GM12878 (cell line): ENCODE results near the gene MTR.

ENCODE experiments used
- CHD2 ChIP-seq: IDR thresholded peaks from 2 replicates; pipeline ENCODE4 v1.6.1; 2011; ENCODE audit warnings: low read depth, low read length, improper control_type of control experiment, borderline replicate concordance
- IRF5 ChIP-seq: fragments of 450-650 bp; IDR thresholded peaks from 2 replicates; pipeline ENCODE4 v1.6.1; 2017; ENCODE audit warnings: borderline replicate concordance
- NBN ChIP-seq: fragments of 450-650 bp; IDR thresholded peaks from 2 replicates; pipeline ENCODE4 v1.6.1; 2016
- NFIC ChIP-seq: IDR thresholded peaks from 2 replicates; pipeline ENCODE4 v1.6.1; 2012; ENCODE audit warnings: low read depth, mild to moderate bottlenecking, inconsistent platforms, low read length, moderate library complexity
- NRF1 ChIP-seq: conservative IDR thresholded peaks from 2 replicates; pipeline ENCODE4 v1.6.1; 2011; ENCODE audit warnings: mild to moderate bottlenecking, low read depth, low read length, improper control_type of control experiment
- SIN3A ChIP-seq: IDR thresholded peaks from 2 replicates; pipeline ENCODE4 v1.6.1; 2012; ENCODE audit warnings: low read depth, low read length, improper control_type of control experiment
- WRNIP1 ChIP-seq: IDR thresholded peaks from 2 replicates; pipeline ENCODE4 v1.6.1; 2011; ENCODE audit warnings: low read depth, low read length, improper control_type of control experiment, borderline replicate concordance
- TF ChIP-seq, protein P1 (sequence below), 3 experiments: IDR thresholded peaks in 2 of 3; conservative IDR thresholded peaks in 1 of 3; 2 replicates each; pipeline ENCODE4 v1.5.1; 2011; ENCODE audit warnings: low read depth in 3 of 3, low read length in 3 of 3, mild to moderate bottlenecking in 3 of 3, control low read depth in 2 of 3, moderate library complexity in 2 of 3, inconsistent platforms in 1 of 3, mixed read lengths in 1 of 3; ENCODE audit not compliant: control insufficient read depth in 2 of 3, insufficient read depth in 1 of 3; ENCODE audit errors: extremely low read depth in 1 of 3
- TF ChIP-seq, protein P2 (sequence below): IDR thresholded peaks from 2 replicates; pipeline ENCODE4 v1.6.1; 2012; ENCODE audit warnings: low read depth, low read length, improper control_type of control experiment

GRCh38 chr1:236890152-236891056, 95.3 kb downstream of the MTR start:
- TF ChIP-seq NBN (no peak), NFIC (no peak), NRF1 (no peak), CHD2 (no peak), IRF5 (no peak), WRNIP1 (no peak), SIN3A (no peak)
- TF ChIP-seq, protein P1, sequence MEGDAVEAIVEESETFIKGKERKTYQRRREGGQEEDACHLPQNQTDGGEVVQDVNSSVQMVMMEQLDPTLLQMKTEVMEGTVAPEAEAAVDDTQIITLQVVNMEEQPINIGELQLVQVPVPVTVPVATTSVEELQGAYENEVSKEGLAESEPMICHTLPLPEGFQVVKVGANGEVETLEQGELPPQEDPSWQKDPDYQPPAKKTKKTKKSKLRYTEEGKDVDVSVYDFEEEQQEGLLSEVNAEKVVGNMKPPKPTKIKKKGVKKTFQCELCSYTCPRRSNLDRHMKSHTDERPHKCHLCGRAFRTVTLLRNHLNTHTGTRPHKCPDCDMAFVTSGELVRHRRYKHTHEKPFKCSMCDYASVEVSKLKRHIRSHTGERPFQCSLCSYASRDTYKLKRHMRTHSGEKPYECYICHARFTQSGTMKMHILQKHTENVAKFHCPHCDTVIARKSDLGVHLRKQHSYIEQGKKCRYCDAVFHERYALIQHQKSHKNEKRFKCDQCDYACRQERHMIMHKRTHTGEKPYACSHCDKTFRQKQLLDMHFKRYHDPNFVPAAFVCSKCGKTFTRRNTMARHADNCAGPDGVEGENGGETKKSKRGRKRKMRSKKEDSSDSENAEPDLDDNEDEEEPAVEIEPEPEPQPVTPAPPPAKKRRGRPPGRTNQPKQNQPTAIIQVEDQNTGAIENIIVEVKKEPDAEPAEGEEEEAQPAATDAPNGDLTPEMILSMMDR (IDR thresholded peaks at IDR 0.05 in 2 of 3, conservative IDR thresholded peaks at IDR 0.05 in 1 of 3; ENCODE audit: control insufficient read depth in 2 of 3, extremely low read depth in 1 of 3, insufficient read depth in 1 of 3, low read depth in 3 of 3, low read length in 3 of 3): no peak
- TF ChIP-seq, protein P2, sequence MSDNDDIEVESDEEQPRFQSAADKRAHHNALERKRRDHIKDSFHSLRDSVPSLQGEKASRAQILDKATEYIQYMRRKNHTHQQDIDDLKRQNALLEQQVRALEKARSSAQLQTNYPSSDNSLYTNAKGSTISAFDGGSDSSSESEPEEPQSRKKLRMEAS: no peak
